ENCODE data around the gene KLHL29.

The KLHL29 gene

DNA sequence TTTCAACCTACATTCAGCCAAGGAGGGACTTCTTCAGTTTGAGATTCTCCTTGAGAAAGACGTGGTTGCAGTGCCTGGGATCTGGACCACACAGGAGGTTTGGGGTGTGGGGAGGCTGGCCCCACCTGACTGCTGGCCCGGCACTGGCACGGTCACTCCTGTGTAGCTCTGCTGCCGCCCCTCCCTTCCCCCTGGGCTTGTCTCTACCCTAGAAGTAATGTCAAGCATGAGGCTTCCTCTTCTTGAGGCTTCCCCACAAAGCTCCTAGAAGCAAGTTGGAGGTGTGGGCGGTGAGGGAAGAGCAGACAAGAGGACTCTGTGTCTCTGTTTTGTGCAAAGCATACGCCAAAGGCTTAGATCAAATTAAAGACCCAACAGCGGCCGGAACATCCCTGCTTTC is 8.7 kb downstream of the KLHL29 start:
- TF ChIP-seq, protein P1, sequence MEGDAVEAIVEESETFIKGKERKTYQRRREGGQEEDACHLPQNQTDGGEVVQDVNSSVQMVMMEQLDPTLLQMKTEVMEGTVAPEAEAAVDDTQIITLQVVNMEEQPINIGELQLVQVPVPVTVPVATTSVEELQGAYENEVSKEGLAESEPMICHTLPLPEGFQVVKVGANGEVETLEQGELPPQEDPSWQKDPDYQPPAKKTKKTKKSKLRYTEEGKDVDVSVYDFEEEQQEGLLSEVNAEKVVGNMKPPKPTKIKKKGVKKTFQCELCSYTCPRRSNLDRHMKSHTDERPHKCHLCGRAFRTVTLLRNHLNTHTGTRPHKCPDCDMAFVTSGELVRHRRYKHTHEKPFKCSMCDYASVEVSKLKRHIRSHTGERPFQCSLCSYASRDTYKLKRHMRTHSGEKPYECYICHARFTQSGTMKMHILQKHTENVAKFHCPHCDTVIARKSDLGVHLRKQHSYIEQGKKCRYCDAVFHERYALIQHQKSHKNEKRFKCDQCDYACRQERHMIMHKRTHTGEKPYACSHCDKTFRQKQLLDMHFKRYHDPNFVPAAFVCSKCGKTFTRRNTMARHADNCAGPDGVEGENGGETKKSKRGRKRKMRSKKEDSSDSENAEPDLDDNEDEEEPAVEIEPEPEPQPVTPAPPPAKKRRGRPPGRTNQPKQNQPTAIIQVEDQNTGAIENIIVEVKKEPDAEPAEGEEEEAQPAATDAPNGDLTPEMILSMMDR (IDR thresholded peaks at IDR 0.05; ENCODE audit: insufficient read depth, low read length) = no peak
- TF ChIP-seq GABPA (IDR thresholded peaks at IDR 0.05; ENCODE audit: low read depth) (no peak), POLR2AphosphoS5 (IDR thresholded peaks at IDR 0.05; ENCODE audit: low read depth) (no peak), SPI1 (IDR thresholded peaks at IDR 0.05; ENCODE audit: borderline replicate concordance, low read depth) (no peak)
- TF ChIP-seq, protein P2, sequence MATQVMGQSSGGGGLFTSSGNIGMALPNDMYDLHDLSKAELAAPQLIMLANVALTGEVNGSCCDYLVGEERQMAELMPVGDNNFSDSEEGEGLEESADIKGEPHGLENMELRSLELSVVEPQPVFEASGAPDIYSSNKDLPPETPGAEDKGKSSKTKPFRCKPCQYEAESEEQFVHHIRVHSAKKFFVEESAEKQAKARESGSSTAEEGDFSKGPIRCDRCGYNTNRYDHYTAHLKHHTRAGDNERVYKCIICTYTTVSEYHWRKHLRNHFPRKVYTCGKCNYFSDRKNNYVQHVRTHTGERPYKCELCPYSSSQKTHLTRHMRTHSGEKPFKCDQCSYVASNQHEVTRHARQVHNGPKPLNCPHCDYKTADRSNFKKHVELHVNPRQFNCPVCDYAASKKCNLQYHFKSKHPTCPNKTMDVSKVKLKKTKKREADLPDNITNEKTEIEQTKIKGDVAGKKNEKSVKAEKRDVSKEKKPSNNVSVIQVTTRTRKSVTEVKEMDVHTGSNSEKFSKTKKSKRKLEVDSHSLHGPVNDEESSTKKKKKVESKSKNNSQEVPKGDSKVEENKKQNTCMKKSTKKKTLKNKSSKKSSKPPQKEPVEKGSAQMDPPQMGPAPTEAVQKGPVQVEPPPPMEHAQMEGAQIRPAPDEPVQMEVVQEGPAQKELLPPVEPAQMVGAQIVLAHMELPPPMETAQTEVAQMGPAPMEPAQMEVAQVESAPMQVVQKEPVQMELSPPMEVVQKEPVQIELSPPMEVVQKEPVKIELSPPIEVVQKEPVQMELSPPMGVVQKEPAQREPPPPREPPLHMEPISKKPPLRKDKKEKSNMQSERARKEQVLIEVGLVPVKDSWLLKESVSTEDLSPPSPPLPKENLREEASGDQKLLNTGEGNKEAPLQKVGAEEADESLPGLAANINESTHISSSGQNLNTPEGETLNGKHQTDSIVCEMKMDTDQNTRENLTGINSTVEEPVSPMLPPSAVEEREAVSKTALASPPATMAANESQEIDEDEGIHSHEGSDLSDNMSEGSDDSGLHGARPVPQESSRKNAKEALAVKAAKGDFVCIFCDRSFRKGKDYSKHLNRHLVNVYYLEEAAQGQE (IDR thresholded peaks at IDR 0.05; ENCODE audit: insufficient replicate concordance, low read depth) = no peak
- Histone ChIP-seq H3K27ac (replicated peaks) (no peak overlapping the region), H3K4me3 (replicated peaks; ENCODE audit: insufficient read depth, low read length) (no peak overlapping the region), H3K27me3 (ENCODE audit: insufficient read depth, poor library complexity, severe bottlenecking) (peaks cover 18% of the 10 kb centered on the region)
- DNase-seq (ENCODE audit: low read depth in 1 of 2, low spot score in 1 of 2) = no peak

DNA sequence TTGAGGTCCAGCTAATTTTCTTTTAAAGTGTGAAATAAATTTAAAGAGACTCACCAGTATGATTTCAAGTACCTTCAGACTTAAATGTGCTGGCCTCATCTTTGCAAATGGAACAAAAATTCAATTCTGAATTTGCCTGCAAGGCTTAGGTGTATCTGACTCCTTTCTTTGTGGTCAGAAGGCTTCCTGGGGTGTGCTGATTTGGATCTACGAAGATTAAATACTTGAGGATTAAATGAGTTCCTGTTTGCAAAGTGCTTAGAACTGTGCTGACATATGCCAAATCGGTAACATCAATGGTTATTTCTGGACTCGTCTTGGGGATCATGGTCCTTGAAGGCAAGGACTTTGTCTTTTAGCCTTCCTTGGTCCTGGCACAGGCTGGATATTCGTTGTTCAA is 9.7 kb downstream of the KLHL29 start:
- no peak overlapping the region for H3K27ac ChIP-seq (replicated peaks)
- no peak overlapping the region for H3K4me3 ChIP-seq (replicated peaks; ENCODE audit: insufficient read depth, low read length)
- peaks cover 18% of the 10 kb centered on the region for H3K27me3 ChIP-seq (ENCODE audit: insufficient read depth, poor library complexity, severe bottlenecking)
- no peak for TF ChIP-seq POLR2AphosphoS5 (IDR thresholded peaks at IDR 0.05; ENCODE audit: low read depth)
- DNase-seq (ENCODE audit: low read depth in 1 of 2, low spot score in 1 of 2) = no peak

DNA sequence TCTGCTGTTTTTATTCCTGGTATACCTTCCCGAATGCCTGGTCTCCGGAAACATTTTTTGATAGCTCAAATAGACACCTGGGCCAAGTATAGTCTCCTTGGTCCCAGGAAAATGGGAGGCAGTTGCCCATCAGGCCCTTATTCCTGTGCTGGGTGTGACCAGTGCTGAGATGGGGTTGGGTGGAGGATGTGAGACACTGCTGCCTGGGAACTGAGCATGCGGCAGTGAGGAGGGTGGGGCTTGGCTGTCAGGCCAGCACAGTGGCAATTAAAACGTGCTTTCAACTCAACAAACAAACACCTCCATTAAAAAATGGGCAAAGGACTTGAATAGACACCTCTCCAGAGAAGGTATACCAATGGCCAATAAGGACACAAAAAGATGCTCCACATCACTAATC is 12.5 kb downstream of the KLHL29 start:
- H3K27me3 ChIP-seq (ENCODE audit: insufficient read depth, poor library complexity, severe bottlenecking) = peaks cover 3% of the 10 kb centered on the region
- no peak overlapping the region for H3K4me3 ChIP-seq (replicated peaks; ENCODE audit: insufficient read depth, low read length)
- TF ChIP-seq, protein P2 (IDR thresholded peaks at IDR 0.05; ENCODE audit: insufficient replicate concordance, low read depth) = no peak
- no peak for TF ChIP-seq SPI1 (IDR thresholded peaks at IDR 0.05; ENCODE audit: borderline replicate concordance, low read depth)
- no peak for TF ChIP-seq GABPA (IDR thresholded peaks at IDR 0.05; ENCODE audit: low read depth)
- no peak for TF ChIP-seq POLR2AphosphoS5 (IDR thresholded peaks at IDR 0.05; ENCODE audit: low read depth)
- TF ChIP-seq, protein P1 (IDR thresholded peaks at IDR 0.05; ENCODE audit: insufficient read depth, low read length) = no peak
- no peak for DNase-seq (ENCODE audit: low read depth in 1 of 2, low spot score in 1 of 2)
- no peak overlapping the region for H3K27ac ChIP-seq (replicated peaks)

DNA sequence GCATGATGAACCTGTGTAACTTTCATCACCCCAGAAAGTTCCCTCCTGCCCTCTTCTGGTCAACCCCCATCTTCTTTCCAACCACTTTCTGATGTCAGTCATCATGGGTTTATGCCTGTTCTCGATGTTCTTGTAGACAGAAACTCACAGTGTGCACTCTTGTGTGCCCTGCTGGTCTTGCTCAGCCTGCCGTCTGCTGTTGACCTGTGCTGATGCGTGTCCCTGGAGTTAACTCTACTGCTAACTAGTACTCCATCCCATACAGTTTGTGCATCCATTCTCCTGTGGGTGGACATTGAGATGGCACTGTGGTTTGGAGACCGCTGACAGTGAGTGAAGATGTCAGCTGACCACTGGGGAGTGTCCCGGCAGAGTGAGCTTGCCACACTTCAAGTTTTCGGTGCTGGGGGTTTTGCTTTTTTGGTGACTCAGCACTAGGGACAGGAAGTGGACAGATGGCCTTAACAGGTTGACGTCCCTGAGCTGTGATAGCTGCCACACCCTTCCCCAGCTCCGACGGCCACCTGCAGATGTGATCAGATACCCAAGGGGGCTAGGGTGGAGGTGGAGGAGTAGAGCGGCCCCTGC is 14.8 kb downstream of the KLHL29 start:
- H3K4me3 ChIP-seq (replicated peaks; ENCODE audit: insufficient read depth, low read length) = no peak overlapping the region
- no peaks in the 10 kb centered on the region for H3K27me3 ChIP-seq (ENCODE audit: insufficient read depth, poor library complexity, severe bottlenecking)
- TF ChIP-seq GABPA (IDR thresholded peaks at IDR 0.05; ENCODE audit: low read depth) (no peak), POLR2AphosphoS5 (IDR thresholded peaks at IDR 0.05; ENCODE audit: low read depth) (no peak), SPI1 (IDR thresholded peaks at IDR 0.05; ENCODE audit: borderline replicate concordance, low read depth) (no peak)
- TF ChIP-seq, protein P1 (IDR thresholded peaks at IDR 0.05; ENCODE audit: insufficient read depth, low read length) = no peak
- TF ChIP-seq, protein P2 (IDR thresholded peaks at IDR 0.05; ENCODE audit: insufficient replicate concordance, low read depth) = no peak
- H3K27ac ChIP-seq (replicated peaks) = no peak overlapping the region
- no peak for DNase-seq (ENCODE audit: low read depth in 1 of 2, low spot score in 1 of 2)

Data from HL-60 (cell line).